CD4-positive, alpha-beta T cell treated with Interleukin-1 beta for 1 hour (primary cell): ENCODE measurements around the gene GFI1.

Experiments
- DNase-seq, 2 donors: peaks; one replicate each; pipeline ENCODE4 v3.0.0-alpha.2; 2020 to 2022

Gene GFI1

GRCh38 chr1:92487078-92487605 is 417 bp upstream of the GFI1 start:
- no peak for DNase-seq

GRCh38 chr1:92485381-92486250 is 1.1 kb downstream of the GFI1 start:
- DNase-seq: peak; percentile 79

GRCh38 chr1:92484472-92485380 is 2.0 kb downstream of the GFI1 start:
- DNase-seq: peak; percentile 41 to 56

GRCh38 chr1:92483610-92484471 is 2.9 kb downstream of the GFI1 start:
- DNase-seq: peak; percentile 25 to 43

GRCh38 chr1:92482665-92483609 is 3.8 kb downstream of the GFI1 start:
- peak in 1 of 2 donors; percentile 34 for DNase-seq

GRCh38 chr1:92481971-92482664 is 4.6 kb downstream of the GFI1 start:
- no peak for DNase-seq

GRCh38 chr1:92481599-92481925 is 5.2 kb downstream of the GFI1 start:
- no peak for DNase-seq

GRCh38 chr1:92480813-92481598 is 5.7 kb downstream of the GFI1 start:
- DNase-seq: no peak

GRCh38 chr1:92480200-92480812 is 6.4 kb downstream of the GFI1 start:
- no peak for DNase-seq

GRCh38 chr1:92479587-92479986 is 7.1 kb downstream of the GFI1 start:
- DNase-seq: no peak

- DNase-seq: no peak
Observed at GRCh38 chr1:92478393-92478792, 8.3 kb downstream of the GFI1 start.

- DNase-seq: peak; percentile 66 to 74
Observed at GRCh38 chr1:92476071-92476631, 10.6 kb downstream of the GFI1 start.

GRCh38 chr1:92475029-92475428 is 11.7 kb downstream of the GFI1 start:
- no peak for DNase-seq

- peak in 1 of 2 donors; percentile 31 for DNase-seq
Observed at GRCh38 chr1:92473781-92474495, 12.8 kb downstream of the GFI1 start.

GRCh38 chr1:92470216-92470615 is 16.5 kb downstream of the GFI1 start:
- DNase-seq: no peak

- no peak for DNase-seq
Observed at GRCh38 chr1:92466683-92467352, 19.9 kb downstream of the GFI1 start.

- no peak for DNase-seq
Observed at GRCh38 chr1:92465256-92465647, 21.5 kb downstream of the GFI1 start.
